Measurements from ENCODE around the gene PDK4. TPM values are rescaled to one million over a fixed set of nuclear protein-coding genes. Genes with fewer than 3 reads are reported as not detected.

Gene PDK4
- total and polyA plus RNA-seq, 10 of the 15 experiments (the other 5 are each of a cell fraction or from before 2014, with no cell fraction given): 0.03 to 0.46 TPM; not detected in 8

DNA sequence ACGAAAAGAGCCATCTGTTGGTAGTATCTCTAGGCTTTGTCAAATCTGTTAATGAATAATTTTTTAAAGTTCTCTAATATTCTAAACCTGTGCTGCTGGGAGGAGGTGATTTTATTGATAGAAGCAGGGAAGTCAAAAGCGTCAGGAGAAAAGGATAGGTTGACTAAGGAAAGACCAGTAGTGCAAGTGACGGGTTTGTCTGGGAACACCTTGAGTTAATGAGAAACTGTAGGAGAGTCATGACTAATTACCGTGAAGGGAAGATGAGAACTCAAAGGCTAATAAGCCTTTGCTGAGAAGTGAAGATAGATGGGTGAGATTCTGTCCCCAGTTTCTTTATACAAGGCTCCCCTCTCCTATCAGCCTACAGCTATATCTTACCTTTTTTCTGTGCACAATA lies 5.0 kb upstream of the PDK4 start:
- TF ChIP-seq, protein P1, sequence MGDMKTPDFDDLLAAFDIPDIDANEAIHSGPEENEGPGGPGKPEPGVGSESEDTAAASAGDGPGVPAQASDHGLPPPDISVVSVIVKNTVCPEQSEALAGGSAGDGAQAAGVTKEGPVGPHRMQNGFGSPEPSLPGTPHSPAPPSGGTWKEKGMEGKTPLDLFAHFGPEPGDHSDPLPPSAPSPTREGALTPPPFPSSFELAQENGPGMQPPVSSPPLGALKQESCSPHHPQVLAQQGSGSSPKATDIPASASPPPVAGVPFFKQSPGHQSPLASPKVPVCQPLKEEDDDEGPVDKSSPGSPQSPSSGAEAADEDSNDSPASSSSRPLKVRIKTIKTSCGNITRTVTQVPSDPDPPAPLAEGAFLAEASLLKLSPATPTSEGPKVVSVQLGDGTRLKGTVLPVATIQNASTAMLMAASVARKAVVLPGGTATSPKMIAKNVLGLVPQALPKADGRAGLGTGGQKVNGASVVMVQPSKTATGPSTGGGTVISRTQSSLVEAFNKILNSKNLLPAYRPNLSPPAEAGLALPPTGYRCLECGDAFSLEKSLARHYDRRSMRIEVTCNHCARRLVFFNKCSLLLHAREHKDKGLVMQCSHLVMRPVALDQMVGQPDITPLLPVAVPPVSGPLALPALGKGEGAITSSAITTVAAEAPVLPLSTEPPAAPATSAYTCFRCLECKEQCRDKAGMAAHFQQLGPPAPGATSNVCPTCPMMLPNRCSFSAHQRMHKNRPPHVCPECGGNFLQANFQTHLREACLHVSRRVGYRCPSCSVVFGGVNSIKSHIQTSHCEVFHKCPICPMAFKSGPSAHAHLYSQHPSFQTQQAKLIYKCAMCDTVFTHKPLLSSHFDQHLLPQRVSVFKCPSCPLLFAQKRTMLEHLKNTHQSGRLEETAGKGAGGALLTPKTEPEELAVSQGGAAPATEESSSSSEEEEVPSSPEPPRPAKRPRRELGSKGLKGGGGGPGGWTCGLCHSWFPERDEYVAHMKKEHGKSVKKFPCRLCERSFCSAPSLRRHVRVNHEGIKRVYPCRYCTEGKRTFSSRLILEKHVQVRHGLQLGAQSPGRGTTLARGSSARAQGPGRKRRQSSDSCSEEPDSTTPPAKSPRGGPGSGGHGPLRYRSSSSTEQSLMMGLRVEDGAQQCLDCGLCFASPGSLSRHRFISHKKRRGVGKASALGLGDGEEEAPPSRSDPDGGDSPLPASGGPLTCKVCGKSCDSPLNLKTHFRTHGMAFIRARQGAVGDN (IDR thresholded peaks at IDR 0.05): no peak
- TF ChIP-seq CBX5 (IDR thresholded peaks at IDR 0.05; ENCODE audit: low read depth) (no peak), POLR2AphosphoS2 (IDR thresholded peaks at IDR 0.05; ENCODE audit: low read depth, low read length) (no peak), STAT1 (conservative IDR thresholded peaks at IDR 0.05) (no peak), RB1 (IDR thresholded peaks at IDR 0.05; ENCODE audit: borderline replicate concordance) (no peak), JUNB (IDR thresholded peaks at IDR 0.05) (no peak), SMARCA5 (IDR thresholded peaks at IDR 0.05) (no peak)
- TF ChIP-seq, protein P2, sequence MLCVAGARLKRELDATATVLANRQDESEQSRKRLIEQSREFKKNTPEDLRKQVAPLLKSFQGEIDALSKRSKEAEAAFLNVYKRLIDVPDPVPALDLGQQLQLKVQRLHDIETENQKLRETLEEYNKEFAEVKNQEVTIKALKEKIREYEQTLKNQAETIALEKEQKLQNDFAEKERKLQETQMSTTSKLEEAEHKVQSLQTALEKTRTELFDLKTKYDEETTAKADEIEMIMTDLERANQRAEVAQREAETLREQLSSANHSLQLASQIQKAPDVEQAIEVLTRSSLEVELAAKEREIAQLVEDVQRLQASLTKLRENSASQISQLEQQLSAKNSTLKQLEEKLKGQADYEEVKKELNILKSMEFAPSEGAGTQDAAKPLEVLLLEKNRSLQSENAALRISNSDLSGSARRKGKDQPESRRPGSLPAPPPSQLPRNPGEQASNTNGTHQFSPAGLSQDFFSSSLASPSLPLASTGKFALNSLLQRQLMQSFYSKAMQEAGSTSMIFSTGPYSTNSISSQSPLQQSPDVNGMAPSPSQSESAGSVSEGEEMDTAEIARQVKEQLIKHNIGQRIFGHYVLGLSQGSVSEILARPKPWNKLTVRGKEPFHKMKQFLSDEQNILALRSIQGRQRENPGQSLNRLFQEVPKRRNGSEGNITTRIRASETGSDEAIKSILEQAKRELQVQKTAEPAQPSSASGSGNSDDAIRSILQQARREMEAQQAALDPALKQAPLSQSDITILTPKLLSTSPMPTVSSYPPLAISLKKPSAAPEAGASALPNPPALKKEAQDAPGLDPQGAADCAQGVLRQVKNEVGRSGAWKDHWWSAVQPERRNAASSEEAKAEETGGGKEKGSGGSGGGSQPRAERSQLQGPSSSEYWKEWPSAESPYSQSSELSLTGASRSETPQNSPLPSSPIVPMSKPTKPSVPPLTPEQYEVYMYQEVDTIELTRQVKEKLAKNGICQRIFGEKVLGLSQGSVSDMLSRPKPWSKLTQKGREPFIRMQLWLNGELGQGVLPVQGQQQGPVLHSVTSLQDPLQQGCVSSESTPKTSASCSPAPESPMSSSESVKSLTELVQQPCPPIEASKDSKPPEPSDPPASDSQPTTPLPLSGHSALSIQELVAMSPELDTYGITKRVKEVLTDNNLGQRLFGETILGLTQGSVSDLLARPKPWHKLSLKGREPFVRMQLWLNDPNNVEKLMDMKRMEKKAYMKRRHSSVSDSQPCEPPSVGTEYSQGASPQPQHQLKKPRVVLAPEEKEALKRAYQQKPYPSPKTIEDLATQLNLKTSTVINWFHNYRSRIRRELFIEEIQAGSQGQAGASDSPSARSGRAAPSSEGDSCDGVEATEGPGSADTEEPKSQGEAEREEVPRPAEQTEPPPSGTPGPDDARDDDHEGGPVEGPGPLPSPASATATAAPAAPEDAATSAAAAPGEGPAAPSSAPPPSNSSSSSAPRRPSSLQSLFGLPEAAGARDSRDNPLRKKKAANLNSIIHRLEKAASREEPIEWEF (IDR thresholded peaks at IDR 0.05; ENCODE audit: insufficient replicate concordance, low read depth, low read length): no peak
- TF ChIP-seq, protein P3, sequence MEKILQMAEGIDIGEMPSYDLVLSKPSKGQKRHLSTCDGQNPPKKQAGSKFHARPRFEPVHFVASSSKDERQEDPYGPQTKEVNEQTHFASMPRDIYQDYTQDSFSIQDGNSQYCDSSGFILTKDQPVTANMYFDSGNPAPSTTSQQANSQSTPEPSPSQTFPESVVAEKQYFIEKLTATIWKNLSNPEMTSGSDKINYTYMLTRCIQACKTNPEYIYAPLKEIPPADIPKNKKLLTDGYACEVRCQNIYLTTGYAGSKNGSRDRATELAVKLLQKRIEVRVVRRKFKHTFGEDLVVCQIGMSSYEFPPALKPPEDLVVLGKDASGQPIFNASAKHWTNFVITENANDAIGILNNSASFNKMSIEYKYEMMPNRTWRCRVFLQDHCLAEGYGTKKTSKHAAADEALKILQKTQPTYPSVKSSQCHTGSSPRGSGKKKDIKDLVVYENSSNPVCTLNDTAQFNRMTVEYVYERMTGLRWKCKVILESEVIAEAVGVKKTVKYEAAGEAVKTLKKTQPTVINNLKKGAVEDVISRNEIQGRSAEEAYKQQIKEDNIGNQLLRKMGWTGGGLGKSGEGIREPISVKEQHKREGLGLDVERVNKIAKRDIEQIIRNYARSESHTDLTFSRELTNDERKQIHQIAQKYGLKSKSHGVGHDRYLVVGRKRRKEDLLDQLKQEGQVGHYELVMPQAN (conservative IDR thresholded peaks at IDR 0.05): no peak
- no peak overlapping the region for H3K27ac ChIP-seq (ENCODE audit: control insufficient read depth, insufficient read depth)
- H3K4me2 ChIP-seq (ENCODE audit: control insufficient read depth, insufficient read depth): no peak overlapping the region
- FAIRE-seq (no peak), ATAC-seq (no peak), DNase-seq (ENCODE audit: low read depth, low spot score) (no peak)
- ChIA-PET POLR2A (no interaction called here), SMC1A (ENCODE audit: uncharacterized antibody, unreplicated experiment) (interaction anchor here (1.6 kb wide), 1 partner anchor 73 kb away, joined by 5 read pairs; no protein-coding TSS in a partner anchor), RAD21 (ENCODE audit: unreplicated experiment) (no interaction called here), CTCF (interaction anchor here (1.1 kb wide), 1 partner anchor 89 kb away, joined by 3 read pairs; no protein-coding TSS in a partner anchor)
- H3K4me3 ChIP-seq: no peak overlapping the region
- no peaks in the 10 kb centered on the region for H3K79me2 ChIP-seq (ENCODE audit: control insufficient read depth, insufficient read depth, low read length)
- no peak overlapping the region for H3K9ac ChIP-seq (ENCODE audit: control insufficient read depth, insufficient read depth, low read length)
- peaks cover 2 to 5% of the 10 kb centered on the region in 2 experiments; a peak in 2 of 4 replicates for H3K27me3 ChIP-seq (replicated peaks in 1 of 2; ENCODE audit: control insufficient read depth in 2 of 2, insufficient read depth in 2 of 2, low read length in 1 of 2)
- H4K20me1 ChIP-seq (ENCODE audit: control insufficient read depth, insufficient read depth): no peaks in the 10 kb centered on the region
- in situ Hi-C loops (cut with MboI) (no loop called here), intact Hi-C loops (cut with micrococcal nuclease; ENCODE audit: unreplicated experiment) (no loop called here)
- H3K4me1 ChIP-seq (ENCODE audit: control insufficient read depth, insufficient read depth, low read length): no peaks in the 10 kb centered on the region
- H2AFZ ChIP-seq (ENCODE audit: control insufficient read depth, low read depth, low read length): no peak overlapping the region
- H3K9me3 ChIP-seq (replicated peaks; ENCODE audit: control insufficient read depth, insufficient read depth, low read length): no peaks in the 10 kb centered on the region; the same call in 2 of the 3 replicates
- BruUV-seq (replicated peaks): no TSS peak
- WGBS (ENCODE audit: insufficient coverage, insufficient replicate concordance, low lambda C conversion rate, missing lambda C conversion rate): 59% methylated on average over 4 of the region's 4 CpGs
- no peaks in the 10 kb centered on the region for H3K36me3 ChIP-seq (ENCODE audit: control insufficient read depth in 2 of 2, insufficient read depth in 2 of 2, low read length in 1 of 2)

Measured in GM12878 (cell line).